Tibial nerve (tissue), 4 donors: ENCODE results near the gene TRIM62. TPM values are rescaled to one million over a fixed set of nuclear protein-coding genes. Genes with fewer than 3 reads are reported as not detected.

Source experiments
- DNase-seq, 2 donors: peaks; one replicate each; pipeline ENCODE4 v3.0.0-alpha.2; 2019; ENCODE audit warnings: low spot score in 2 of 2
- H3K27ac ChIP-seq, 4 donors: fragments of 200-600 bp; sonication (generic) in 3 of 4; one replicate each; pipeline ENCODE4 v1.5.1; 2017 to 2019; ENCODE audit warnings: mild to moderate bottlenecking in 1 of 4
- H3K27me3 ChIP-seq, 2 donors: fragments of 200-600 bp; sonication (generic) in 1 of 2; one replicate each; pipeline versions ENCODE4 v1.5.1 to v1.6.0; 2017 to 2019
- H3K36me3 ChIP-seq, 3 donors: fragments of 200-600 bp; sonication (generic); one replicate each; pipeline ENCODE4 v1.5.1; 2018 to 2019
- H3K4me1 ChIP-seq, 4 donors: fragments of 200-600 bp; sonication (generic) in 3 of 4; one replicate each; pipeline ENCODE4 v1.5.1; 2017 to 2019
- H3K4me3 ChIP-seq, 4 donors: fragments of 200-600 bp; sonication (generic) in 3 of 4; one replicate each; pipeline ENCODE4 v1.5.1; 2017 to 2019; ENCODE audit warnings: mild to moderate bottlenecking in 1 of 4, moderate library complexity in 1 of 4
- H3K9me3 ChIP-seq, 4 donors: fragments of 200-600 bp; sonication (generic) in 3 of 4; one replicate each; pipeline ENCODE4 v1.5.1; 2017 to 2019
- EP300 ChIP-seq, 2 donors: sonication (generic); formaldehyde crosslinking; IDR thresholded peaks; one replicate each; pipeline ENCODE4 v1.6.1; 2017; ENCODE audit warnings: antibody characterized with exemption in 2 of 2, mild to moderate bottlenecking in 1 of 2
- POLR2A ChIP-seq, 2 donors: fragments of 450-650 bp; IDR thresholded peaks; one replicate each; pipeline ENCODE4 v1.6.1; 2017; ENCODE audit warnings: antibody characterized with exemption in 2 of 2, mild to moderate bottlenecking in 2 of 2, moderate library complexity in 2 of 2
- WGBS, 2 donors: methylation state at CpG; one replicate each; pipeline ENCODE4 v1.1.5; 2018; 5-methylcytosine and 5-hydroxymethylcytosine counted together
- total RNA-seq, 4 donors: library from RNA; depleted of rRNA; stranded (reverse); fragments of >200 nt; gene quantifications; one replicate each; pipeline ENCODE4 v1.1.0, GENCODE V29; 2016
- TF ChIP-seq, protein P1 (sequence below), 5 experiments: fragments of 200-600 bp in 3 of 5; fragments of 450-650 bp in 2 of 5; sonication (generic) in 3 of 5; IDR thresholded peaks; one replicate each; pipeline ENCODE4 v1.5.1; 2016 to 2019; ENCODE audit warnings: antibody characterized with exemption in 5 of 5, mild to moderate bottlenecking in 3 of 5, moderate library complexity in 2 of 5

The TRIM62 gene
- total RNA-seq, 4 donors from 2014 or later, result 11.1 to 14.9 (median 12.2) TPM

DNA sequence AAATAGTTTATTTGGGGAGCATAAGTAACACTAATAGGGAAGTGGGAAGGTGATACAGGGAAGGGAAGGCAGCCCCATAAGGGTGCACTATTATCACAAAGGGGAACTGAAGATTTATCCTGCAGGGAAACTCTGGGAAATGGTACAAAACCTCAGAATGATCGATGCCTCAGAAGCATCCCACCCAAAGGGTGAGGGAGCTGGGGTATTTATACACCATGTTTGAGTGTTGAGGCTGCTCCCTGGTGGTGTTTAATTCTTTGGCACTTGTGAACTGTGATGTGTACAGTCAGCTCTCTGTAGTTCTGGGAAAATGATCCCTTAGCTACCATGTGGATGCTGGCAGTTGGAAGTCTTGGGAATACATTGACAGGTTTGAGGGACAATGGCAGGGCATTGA is 5.1 kb upstream of the TRIM62 start:
- no peak for DNase-seq
- 96% methylated on average over 1 of the region's 1 CpG for WGBS, 2 donors
- Histone ChIP-seq H3K27me3 (no peaks in the 10 kb centered on the region), H3K4me1 (peaks cover 0 to 10% (median 7%) of the 10 kb centered on the region in 4 donors), H3K4me3 (no peak overlapping the region), H3K36me3 (no peaks in the 10 kb centered on the region), H3K27ac (no peak overlapping the region), H3K9me3 (no peaks in the 10 kb centered on the region)
- no peak for TF ChIP-seq POLR2A (IDR thresholded peaks at IDR 0.05)

DNA sequence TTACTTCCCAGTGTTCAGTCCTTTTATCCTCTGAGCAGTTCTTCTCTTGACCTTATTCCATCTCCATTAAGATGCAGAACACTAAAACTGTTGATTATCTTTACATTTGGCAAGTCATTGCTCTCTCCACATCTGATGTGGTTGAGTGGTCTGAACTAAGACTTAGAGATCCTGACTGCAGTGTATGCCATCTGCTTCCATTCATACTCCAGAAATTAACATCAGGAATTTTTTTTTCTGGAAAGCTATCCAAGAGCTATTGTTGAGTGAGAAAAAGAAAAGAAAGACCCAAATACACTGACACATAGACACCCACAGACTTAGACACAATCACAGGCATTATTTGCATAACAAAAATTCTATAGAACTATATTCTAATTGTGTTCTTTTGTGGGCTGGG is 3.7 kb upstream of the TRIM62 start:
- no peaks in the 10 kb centered on the region for H3K9me3 ChIP-seq
- no peak for DNase-seq
- no peaks in the 10 kb centered on the region for H3K36me3 ChIP-seq
- no peak overlapping the region for H3K4me3 ChIP-seq
- no peak overlapping the region for H3K27ac ChIP-seq
- TF ChIP-seq EP300 (IDR thresholded peaks at IDR 0.05) (no peak), POLR2A (IDR thresholded peaks at IDR 0.05) (no peak)
- TF ChIP-seq, protein P1, sequence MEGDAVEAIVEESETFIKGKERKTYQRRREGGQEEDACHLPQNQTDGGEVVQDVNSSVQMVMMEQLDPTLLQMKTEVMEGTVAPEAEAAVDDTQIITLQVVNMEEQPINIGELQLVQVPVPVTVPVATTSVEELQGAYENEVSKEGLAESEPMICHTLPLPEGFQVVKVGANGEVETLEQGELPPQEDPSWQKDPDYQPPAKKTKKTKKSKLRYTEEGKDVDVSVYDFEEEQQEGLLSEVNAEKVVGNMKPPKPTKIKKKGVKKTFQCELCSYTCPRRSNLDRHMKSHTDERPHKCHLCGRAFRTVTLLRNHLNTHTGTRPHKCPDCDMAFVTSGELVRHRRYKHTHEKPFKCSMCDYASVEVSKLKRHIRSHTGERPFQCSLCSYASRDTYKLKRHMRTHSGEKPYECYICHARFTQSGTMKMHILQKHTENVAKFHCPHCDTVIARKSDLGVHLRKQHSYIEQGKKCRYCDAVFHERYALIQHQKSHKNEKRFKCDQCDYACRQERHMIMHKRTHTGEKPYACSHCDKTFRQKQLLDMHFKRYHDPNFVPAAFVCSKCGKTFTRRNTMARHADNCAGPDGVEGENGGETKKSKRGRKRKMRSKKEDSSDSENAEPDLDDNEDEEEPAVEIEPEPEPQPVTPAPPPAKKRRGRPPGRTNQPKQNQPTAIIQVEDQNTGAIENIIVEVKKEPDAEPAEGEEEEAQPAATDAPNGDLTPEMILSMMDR (IDR thresholded peaks at IDR 0.05), result no peak
- peaks cover 0 to 16% (median 8%) of the 10 kb centered on the region in 4 donors for H3K4me1 ChIP-seq
- no peaks in the 10 kb centered on the region for H3K27me3 ChIP-seq

DNA sequence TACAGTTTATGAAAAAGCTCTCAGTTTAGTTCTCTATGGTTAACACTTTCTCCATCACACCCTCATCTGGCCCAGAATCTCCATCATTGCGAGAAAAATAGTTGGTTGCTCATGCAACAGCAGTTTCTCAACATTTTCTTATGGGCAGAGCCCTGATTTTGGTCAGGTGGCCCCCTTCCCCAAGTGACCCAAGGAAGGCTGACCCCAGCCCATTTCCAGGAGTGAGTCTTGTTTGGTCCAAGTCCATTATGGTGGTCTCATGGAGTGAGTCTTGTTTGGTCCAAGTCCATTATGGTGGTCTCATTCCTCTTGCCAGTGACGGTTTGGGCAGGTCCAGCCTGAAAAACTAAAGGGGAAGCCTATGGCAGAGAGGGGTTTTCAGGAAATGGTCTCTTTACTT is 1.5 kb upstream of the TRIM62 start:
- H3K27me3 ChIP-seq, result no peaks in the 10 kb centered on the region
- H3K9me3 ChIP-seq, result no peaks in the 10 kb centered on the region
- H3K4me1 ChIP-seq, result peaks cover 0 to 23% (median 9%) of the 10 kb centered on the region in 4 donors
- H3K27ac ChIP-seq, result no peak overlapping the region
- DNase-seq, result no peak
- H3K36me3 ChIP-seq, result peaks cover 0 to 9% (median 0%) of the 10 kb centered on the region in 3 donors
- H3K4me3 ChIP-seq, result no peak overlapping the region
- TF ChIP-seq POLR2A (IDR thresholded peaks at IDR 0.05), result no peak
- TF ChIP-seq EP300 (IDR thresholded peaks at IDR 0.05), result no peak
- TF ChIP-seq, protein P1 (IDR thresholded peaks at IDR 0.05), result no peak
- 94 to 95% methylated on average over 2 of the region's 2 CpGs for WGBS, 2 donors

DNA sequence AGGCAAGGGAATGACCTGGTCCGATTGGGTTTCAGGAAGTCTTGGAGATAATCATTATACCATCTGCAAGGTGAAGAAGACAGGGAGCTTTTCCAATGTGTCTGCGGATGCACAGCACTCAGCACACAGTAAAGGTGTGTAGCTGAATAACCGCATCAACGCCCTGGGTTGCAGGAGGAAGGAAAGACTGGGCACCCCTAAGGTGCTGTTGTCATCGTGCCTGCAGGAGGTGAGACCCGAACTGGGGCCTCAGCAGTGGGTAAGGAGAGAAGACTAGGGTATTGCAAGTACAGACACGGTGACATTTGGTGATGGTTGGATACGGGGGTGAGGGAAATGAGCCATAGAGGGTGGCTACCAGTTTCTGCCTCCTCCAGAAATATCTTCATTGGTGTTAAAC is 1.1 kb upstream of the TRIM62 start:
- Histone ChIP-seq H3K36me3 (peaks cover 0 to 13% (median 0%) of the 10 kb centered on the region in 3 donors), H3K27ac (peak overlapping the region in 2 of 4 donors; percentile 87 to 97), H3K9me3 (no peaks in the 10 kb centered on the region), H3K4me1 (peaks cover 0 to 23% (median 9%) of the 10 kb centered on the region in 4 donors), H3K4me3 (no peak overlapping the region), H3K27me3 (no peaks in the 10 kb centered on the region)
- no peak for TF ChIP-seq POLR2A (IDR thresholded peaks at IDR 0.05)
- no peak for TF ChIP-seq EP300 (IDR thresholded peaks at IDR 0.05)
- TF ChIP-seq, protein P1 (IDR thresholded peaks at IDR 0.05), result no peak
- DNase-seq, result no peak
- WGBS, 2 donors, result 49 to 53% methylated on average over 8 of the region's 8 CpGs

DNA sequence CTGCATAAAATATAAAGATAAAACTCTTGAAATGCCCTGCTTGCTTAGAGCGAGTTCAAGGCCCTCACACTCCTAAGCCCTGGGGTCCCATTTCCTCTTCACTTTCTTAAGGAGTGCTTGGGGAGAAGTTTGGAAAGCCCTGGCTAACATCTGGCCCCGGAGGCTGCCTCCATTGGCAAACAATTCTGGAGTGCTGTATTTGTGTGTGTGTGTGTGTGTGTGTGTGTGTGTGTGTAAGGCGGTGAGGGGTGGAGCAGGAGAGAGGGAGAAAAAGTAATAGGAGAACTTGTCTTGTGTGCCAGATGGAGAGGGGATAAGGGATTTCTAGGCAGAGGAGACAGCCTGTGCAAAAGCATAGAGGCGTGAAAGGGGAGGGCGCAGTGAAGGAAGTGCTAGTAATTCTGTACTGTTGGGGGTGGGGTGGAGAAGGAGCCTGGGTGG is 578 bp upstream of the TRIM62 start:
- H3K9me3 ChIP-seq, result no peaks in the 10 kb centered on the region
- 19 to 23% methylated on average over 5 of the region's 5 CpGs for WGBS, 2 donors
- H3K36me3 ChIP-seq, result peaks cover 0 to 13% (median 0%) of the 10 kb centered on the region in 3 donors
- TF ChIP-seq POLR2A (IDR thresholded peaks at IDR 0.05), result no peak
- no peak for TF ChIP-seq EP300 (IDR thresholded peaks at IDR 0.05)
- TF ChIP-seq, protein P1 (IDR thresholded peaks at IDR 0.05), result no peak
- H3K4me1 ChIP-seq, result peaks cover 0 to 23% (median 9%) of the 10 kb centered on the region in 4 donors
- H3K4me3 ChIP-seq, result peak overlapping the region in 3 of 4 donors; percentile 72 to 81 (median 75)
- peak overlapping the region in 3 of 4 donors; percentile 78 to 97 (median 87) for H3K27ac ChIP-seq
- DNase-seq, result peak in 1 of 2 donors; percentile 56
- H3K27me3 ChIP-seq, result no peaks in the 10 kb centered on the region
